Measurements from ENCODE around the gene P2RY4.
"Not testable (repeated sequence)": the region's sequence is repeated elsewhere in the genome, so short reads cannot be mapped to it uniquely, and the experiment has no call there.

P2RY4 gene

DNA sequence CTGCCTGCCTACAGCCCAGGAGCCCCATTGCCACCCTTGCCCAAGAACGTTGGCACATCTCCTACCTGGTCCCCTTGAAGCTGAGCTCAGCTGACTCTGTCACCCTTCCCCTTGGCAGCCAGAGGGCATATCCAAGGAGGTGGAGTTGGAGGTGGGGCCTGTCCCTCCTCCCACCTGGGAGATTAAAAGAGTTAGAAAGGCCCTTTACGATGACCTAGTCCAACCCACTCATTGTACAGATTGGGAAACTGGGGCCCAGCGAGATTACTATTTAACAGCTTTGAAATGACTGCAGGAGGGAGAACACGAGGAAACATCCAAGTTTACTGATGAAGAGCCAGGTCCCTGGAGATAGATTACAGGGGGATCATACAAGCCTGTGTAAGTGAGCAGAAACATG, at the start of gene P2RY4:
Gene P2RY4, minus strand, starts transcription at position 101 of the 400 bp plus-strand sequence. CDS start 580 bp downstream, outside the sequence.
- DNase-seq (ENCODE audit: low read depth) = no peak

DNA sequence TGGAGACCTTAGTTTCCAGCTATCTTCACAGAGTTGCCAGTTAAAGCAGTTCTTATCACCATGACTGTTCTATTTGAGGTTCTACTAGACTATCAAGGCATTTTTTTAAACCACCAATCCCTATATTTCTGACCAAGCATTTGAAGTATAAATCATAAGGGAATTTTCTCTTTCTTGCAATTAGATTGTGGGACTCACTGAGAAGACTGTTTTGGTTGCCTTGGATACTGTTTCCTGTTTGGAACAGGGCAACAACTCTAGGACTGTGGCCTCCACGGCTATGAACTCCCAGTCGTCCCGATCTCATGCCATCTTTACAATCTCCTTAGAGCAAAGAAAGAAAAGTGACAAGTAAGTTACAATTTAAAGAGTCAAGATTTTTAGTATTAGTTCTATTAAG, 41.7 kb upstream of the P2RY4 start:
- DNase-seq (ENCODE audit: low read depth) = no peak

GRCh38 chrX:70293621-70294020, 33.6 kb upstream of the P2RY4 start:
- no peak for DNase-seq (ENCODE audit: low read depth)

- no peak for DNase-seq (ENCODE audit: low read depth)
Observed at GRCh38 chrX:70292788-70293187, 32.8 kb upstream of the P2RY4 start.

GRCh38 chrX:70289793-70290770, 30.1 kb upstream of the P2RY4 start, which contains the start of the genes KIF4A and PDZD11:
Gene KIF4A, plus strand, starts transcription at chrX:70290104. Its CDS starts 355 bp downstream, at chrX:70290459.
Gene PDZD11, minus strand, starts transcription at chrX:70289927. Its CDS starts 586 bp downstream, at chrX:70289341.
- peak; percentile 40 for DNase-seq (ENCODE audit: low read depth)

DNA sequence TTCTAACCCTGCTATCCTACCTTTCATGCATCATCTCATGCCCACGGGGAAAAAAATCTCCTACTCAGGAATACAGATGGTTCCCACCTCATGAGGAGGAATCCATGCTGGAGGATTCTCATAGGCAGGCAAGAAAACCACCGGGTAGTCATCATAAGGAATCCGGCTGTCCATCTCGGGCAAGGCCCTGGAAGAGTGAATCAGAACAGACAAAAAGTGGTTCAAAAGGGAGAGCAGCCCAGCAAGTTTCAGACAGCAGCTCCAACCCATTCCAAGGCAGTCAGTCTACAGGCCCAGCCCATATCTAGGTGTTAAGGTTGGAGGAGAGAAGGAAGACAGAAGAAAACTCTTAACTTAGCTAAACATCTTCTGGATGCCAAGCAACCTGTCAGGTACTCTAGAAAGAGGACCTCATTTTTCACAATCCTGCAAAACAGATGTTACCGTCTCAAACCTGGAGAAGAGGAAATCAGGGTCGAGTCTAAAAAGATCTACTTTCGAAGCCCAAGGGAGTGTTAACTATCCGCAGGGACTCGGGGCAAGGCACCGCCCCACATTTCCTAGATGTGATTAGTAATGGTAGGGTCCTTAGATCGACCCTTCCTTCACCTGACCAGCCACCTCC, 29.3 kb upstream of the P2RY4 start:
- DNase-seq (ENCODE audit: low read depth) = no peak

GRCh38 chrX:70281951-70282350, 21.9 kb upstream of the P2RY4 start, which contains the start of gene RAB41:
Gene RAB41, plus strand, starts transcription at chrX:70282172. Its CDS starts 46 bp downstream, at chrX:70282218.
- DNase-seq (ENCODE audit: low read depth) = no peak

DNA sequence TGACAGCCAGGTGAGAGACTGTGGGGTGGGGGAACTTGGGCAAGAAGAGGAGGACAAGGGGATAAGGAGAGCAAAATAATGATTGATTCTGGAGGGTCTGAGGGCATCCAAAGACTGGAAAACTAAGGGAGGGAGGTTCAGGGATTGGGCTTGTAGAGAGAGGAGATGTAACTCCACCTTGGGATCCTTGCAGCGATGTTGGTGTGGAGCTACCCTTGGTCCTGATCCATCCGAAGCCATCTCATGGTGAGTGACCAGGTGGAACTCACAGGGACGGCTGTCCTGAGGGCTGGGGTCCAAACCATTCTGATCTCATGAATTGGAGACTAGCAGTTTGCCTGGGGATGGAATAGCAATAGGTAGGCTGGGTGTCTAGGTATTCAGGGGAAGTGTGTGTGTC, 20.6 kb upstream of the P2RY4 start:
- no peak for DNase-seq (ENCODE audit: low read depth)

GRCh38 chrX:70279081-70279480, 19.1 kb upstream of the P2RY4 start:
- DNase-seq (ENCODE audit: low read depth) = no peak

DNA sequence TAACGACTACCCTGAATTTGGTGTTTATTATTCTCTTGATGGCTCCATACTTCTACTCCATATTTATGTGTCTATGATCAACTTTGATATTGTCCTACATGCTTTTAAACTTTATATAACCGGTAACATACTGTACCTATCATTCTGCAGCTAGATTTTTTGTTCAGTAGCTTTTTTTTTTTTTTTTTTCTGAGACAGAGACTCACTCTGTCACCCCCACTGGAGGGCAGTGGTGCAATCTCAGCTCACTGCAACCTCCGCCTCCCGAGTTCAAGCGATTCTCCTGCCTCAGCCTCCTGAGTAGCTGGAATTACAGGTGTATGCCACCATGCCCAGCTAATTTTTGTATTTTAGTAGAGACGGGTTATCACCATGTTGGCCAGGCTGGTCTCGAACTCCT, 14.0 kb upstream of the P2RY4 start:
- DNase-seq (ENCODE audit: low read depth) = not testable (repeated sequence)

DNA sequence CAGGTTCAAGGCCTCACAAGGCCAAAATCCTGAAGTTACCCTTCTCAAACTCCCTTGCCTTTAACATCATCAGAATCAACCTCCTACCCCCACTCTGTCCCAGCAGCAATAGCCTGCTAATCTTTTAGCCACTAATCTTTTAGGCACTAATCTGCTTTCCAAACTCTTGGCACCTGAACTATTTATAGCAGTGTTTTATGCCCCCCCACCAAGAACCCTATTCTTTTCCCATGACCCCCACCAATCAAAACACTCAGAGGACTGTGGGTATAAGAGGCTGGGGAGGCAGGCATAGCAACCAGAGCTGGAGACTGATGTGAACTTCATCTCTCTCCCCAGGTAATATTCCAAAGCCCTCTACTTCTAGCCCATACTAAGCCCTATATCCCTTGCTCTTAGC, 8.0 kb upstream of the P2RY4 start, which contains the start of gene ARR3:
Gene ARR3, plus strand, starts transcription at position 301 of the 400 bp plus-strand sequence. CDS start 1,052 bp downstream, outside the sequence.
- DNase-seq (ENCODE audit: low read depth) = no peak

DNA sequence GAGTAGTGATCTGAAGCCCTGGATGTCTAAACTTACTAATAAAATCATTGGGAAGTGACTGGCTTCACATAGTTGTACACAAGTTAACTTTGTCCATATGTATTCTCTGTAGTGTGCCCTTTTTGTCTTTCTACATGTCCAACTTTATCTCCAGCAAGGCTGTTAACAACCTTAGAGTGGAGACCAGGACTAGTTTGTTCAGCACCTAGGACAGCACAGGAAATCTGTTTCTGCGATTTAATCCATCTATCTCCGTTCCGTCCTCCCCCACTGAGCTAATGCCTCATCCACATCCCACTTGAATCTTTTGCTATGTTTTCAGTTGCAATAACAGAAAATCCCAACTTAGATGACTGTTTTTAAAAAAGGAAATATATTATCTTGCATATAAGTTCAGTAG, 4.8 kb upstream of the P2RY4 start:
- DNase-seq (ENCODE audit: low read depth) = no peak

DNA sequence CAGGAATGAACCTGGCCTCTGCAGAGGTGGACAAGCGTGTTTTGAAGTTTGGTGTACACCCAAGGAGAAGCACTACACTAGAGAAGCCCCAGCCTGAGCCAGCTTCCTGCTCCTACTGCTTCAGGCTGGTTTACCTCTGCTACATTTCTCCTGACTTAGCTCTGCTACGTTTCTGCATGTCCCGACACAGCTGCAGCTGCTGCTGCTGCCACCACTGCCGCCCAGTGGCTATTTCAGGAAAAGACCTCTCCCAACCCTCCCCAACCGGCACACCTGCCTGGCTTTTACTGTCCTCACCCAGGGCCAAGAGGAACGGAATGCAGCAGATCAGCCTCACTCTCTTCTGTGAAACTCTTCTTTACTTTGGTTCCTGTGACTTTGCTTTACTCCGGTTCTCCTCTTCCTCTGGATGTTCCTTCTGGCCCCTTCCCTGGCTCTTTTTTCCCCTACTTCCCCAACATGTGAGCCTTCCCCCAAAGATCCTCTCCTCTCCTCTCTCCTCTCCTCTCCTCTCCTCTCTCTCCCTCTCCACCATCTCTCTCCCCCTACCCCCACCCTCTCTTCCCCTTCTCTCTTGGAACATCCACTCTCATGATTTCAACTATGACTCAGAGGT, 3.1 kb upstream of the P2RY4 start:
- DNase-seq (ENCODE audit: low read depth) = no peak

- DNase-seq (ENCODE audit: low read depth) = no peak
Observed at GRCh38 chrX:70257423-70258288, 2.3 kb downstream of the P2RY4 start.

DNA sequence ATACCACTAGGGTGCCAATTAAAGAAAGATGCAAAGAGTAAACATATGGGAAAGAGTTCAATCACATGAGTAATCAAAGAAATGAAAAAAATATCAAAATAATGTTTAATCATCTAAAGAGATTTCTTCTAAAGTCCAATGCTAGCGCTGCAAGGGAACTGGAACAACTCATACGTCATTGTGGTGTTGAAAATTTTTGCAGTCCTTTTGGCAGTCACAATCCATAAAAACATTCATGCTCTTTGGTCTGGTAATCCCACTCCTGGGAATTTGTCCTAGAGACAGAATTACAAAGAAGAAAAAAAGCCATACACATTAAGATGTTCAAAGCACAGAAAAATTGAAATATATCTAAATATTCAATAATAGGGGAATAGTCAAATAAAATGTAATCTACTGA, 4.6 kb downstream of the P2RY4 start:
- DNase-seq (ENCODE audit: low read depth) = no peak

- DNase-seq (ENCODE audit: low read depth) = no peak
Observed at GRCh38 chrX:70254909-70255308, 5.1 kb downstream of the P2RY4 start.

GRCh38 chrX:70254063-70254400, 6.0 kb downstream of the P2RY4 start:
- no peak for DNase-seq (ENCODE audit: low read depth)

- DNase-seq (ENCODE audit: low read depth) = no peak
Observed at GRCh38 chrX:70253377-70254062, 6.5 kb downstream of the P2RY4 start.

DNA sequence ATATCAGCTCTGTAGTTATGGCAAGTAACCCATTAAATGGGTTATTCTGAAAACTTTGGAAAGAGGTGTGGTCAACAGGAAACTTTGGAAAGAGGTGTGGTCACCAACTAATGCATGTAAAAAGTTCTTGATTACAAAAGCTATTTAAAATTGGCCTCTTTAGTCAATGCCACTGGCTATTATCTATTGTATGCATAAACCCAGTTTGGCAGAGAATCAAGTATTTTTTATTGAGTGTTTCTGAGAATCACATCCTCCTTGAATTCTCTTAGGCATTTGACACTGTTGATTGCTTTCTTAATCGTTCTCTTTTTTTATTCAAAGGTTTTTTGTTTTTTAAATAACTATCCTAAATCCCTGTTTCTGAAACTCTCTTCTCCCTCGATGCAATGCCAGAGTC, 7.5 kb downstream of the P2RY4 start:
- no peak for DNase-seq (ENCODE audit: low read depth)

GRCh38 chrX:70247252-70247651, 12.8 kb downstream of the P2RY4 start:
- no peak for DNase-seq (ENCODE audit: low read depth)

DNA sequence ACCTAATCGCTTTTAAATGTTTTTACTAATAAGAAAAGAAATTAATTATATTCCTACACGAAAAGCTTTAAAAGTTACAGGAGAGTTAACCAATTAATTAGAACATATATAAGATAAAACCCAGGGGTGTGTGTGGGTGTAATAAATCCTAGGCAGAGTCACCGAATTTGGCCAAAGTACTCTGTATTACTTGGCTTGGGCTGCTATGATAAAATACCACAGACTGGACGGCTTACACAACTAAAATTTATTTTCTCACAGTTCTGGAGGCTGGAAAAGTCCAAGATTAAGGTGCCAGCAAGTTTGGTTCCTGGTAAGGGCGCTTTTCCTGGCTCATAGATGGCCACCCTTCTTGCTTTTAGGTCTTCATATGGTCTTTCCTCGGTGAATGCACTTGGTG, 15.1 kb downstream of the P2RY4 start:
- DNase-seq (ENCODE audit: low read depth) = no peak

Data from stimulated activated CD8-positive, alpha-beta memory T cell treated with anti-CD3 and anti-CD28 coated beads, Interleukin-15, amount 100 ng/mL, for 1 hour (primary cell).